ENCODE measurements around the gene FBXO21.
"Not testable (repeated sequence)": the region's sequence is repeated elsewhere in the genome, so short reads cannot be mapped to it uniquely, and the experiment has no call there.

Gene FBXO21

DNA sequence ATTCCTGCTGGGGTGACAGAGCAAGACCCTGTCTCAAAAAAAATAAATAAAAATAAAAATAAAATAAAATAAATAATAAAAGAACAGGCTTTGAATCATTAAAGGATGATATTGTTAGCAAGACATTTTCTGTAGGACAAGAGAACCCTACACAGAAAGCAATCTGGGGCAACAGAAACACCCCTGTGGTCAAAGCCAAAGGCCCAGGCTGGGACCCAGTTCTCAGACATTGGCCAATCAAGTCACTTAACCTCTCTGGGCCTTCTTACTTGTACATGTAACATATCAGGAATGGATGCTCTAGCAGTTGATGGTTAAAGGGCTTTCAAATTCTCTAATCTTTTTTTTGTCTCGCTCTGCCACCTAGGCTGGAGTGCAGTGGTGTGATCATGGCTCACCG, 55.5 kb downstream of the FBXO21 start:
- no peak for DNase-seq

DNA sequence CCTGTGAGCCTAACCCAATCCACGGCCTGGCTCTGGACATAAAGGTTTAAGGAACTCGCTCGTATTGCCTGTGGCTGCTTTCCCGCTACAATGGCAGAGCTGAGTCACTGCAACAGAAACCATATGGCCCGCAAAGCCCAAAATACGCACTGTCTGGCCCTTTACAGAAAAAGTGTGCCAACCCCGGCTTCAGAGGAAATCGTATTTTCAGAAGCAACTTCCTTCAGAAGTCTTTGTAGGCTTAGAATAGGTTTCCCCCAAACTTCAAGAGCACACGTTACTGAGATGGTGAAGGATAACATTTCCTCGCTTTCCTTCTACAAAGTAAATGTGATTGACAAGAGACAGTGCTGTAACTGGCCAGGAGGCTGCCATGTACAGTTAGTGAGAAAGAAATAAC, 56.2 kb downstream of the FBXO21 start:
- peak; percentile 81 for DNase-seq

DNA sequence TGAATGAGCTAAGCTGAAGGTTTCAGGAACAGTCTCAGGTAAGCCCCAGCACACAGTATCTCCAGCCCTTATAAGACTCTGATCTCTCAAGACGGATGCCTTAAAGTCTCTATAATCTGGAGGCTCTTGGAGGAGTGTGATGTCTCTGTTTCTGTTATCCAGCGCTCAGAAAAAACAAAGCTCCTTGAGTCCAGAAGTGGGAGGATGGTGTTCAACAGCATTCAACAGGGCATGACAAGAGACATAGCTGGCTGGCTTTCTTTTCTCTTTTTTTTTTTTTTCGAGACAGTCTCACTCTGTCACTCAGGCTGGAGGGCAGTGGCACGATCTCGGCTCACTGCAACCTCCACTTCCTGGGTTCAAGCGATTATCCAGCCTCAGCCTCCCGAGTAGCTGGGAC, 59.5 kb downstream of the FBXO21 start:
- no peak for DNase-seq

DNA sequence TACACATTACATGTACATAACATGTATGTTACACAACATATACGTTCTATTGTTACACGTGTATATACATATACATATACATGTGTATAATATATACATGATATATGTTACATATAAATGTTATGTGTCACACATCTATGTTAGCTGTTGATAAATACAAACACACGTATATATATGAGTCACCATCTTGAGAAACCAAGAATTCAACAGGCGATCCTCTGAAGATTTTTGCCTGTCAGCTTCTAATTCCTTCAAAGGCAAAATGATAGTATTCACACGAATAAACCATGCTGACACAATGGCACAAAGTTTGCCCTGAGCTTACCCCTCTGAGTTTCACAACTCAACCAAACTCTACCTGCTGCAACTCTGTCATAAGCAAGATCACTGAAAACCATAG, 60.9 kb downstream of the FBXO21 start:
- no peak for DNase-seq

DNA sequence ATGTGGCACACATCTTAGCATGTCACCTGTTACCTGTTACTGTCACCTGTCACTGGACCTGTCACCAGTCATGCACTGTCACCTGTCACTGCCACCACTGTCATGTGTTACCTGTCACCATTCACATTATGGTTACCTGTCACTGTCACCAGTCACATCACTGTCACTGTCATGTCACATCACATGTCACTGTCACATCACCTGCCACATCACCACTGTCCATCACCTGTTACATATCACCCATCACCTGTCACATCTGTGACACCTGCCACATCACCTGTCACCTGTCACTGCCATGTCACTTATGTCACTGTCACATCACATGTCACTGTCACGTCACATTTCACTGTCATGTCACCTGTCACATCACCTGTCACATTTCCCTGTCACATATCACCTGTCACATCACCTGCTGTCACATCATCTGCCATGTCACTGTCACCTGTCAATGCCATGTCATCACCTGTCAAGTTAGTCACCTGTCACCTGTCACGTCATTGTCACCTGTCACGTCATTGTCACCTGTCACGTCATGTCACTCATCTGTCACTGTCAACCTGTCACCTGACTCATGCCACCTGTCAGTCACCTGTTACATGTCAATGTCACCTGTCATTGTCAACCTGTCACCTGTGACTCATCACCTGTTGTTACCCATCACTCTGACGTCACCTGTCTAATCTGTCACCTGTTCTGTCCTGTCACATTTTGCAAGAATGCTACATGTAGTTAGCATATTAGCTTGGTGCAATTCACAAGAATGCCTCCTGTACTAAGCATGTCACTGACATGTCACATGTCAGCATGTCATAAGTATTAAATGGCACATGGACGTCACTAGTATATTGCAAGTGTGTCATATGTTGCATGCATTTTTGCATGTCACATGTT, 62.1 kb downstream of the FBXO21 start:
- DNase-seq = no peak

DNA sequence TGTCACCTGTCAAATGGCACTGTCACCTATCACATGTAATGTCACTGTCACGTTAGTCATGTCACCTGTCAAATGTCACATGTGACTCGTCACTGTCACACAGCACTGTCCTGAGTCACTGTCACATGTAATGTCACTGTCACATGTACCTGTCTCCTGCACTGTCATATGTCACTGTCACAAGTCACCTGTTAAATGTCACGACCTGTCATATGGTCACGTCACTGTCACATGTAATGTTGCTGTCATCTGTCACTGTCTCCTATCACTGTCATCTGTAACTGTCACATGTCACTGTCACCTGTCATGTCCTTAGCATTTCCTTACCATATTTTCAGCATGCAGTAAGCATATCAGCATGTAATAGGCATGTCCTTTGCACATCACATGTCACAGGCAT, 63.9 kb downstream of the FBXO21 start:
- no peak for DNase-seq

DNA sequence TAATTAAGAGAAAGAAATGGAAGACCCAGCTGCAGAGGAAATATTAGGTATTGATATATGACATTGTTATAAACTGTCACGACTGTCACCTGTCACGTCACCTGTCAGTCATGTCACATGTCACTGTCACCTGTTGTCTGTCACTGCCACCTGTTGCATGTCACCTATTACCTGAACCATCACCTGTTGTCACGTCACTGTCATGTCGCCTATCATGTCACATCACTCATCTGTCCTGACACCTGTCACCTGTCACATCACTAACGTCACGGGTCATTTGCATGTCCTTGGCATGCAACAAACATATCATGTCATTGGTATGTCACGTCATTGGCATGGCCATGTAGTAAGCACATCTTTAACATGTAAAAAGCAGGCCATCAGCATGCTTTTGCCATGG, 64.5 kb downstream of the FBXO21 start:
- DNase-seq = no peak

DNA sequence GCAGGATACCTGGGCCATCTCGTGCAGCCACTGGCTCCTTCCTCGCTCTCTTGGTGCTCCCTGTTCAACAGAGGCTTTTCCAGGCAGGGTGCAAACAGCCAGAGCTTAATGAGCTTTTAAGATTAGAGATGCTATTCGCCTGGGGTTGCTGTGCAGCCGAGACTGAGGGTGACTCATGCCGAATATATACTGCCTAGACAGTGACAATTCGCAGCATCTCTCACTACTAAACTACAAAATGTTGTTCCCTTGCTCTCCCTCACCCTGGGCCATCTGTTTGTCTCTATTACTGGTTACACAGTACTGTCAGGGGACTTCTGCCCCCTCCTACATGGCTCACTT, 65.0 kb downstream of the FBXO21 start:
- DNase-seq = no peak

DNA sequence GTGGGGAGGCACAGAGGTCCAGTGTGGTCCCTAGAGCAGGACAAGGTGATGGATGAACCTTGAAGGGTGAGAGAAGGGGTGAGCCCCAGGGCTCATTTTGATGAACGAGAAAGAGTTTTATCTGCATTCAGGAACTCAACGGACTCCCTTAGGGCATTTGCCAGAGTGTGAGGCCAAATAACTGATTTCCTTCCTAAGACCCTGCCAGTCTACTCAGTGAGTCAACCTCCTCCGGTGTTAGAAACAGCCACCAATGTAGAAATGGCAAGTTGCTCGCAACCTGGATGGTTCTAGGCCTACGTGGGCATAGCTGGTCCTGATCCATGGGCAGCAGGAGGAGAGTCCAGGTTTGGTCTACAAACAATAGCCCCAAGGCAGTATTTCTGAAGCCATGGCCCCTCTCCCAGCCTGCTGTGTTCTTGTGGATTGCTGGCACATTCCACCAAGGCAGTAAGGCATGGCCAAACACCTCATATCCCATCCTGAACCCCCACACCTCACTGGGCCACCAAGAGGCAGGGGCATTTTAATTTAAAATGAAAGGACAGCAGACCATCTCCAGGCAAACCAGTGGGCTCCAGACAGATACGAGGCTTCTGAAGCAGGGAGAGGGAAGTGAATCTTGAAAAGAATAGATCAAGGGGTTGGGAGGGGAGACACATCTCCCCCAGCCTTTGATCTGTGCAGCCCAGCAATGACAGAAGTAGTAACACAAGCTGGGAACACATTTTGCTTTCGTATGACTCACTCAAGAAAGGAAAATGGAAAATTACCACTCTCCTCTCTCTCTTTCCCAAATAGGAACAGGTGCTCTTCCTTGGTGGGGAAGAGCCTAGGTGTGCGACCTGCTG, 65.6 kb downstream of the FBXO21 start:
- DNase-seq = no peak

DNA sequence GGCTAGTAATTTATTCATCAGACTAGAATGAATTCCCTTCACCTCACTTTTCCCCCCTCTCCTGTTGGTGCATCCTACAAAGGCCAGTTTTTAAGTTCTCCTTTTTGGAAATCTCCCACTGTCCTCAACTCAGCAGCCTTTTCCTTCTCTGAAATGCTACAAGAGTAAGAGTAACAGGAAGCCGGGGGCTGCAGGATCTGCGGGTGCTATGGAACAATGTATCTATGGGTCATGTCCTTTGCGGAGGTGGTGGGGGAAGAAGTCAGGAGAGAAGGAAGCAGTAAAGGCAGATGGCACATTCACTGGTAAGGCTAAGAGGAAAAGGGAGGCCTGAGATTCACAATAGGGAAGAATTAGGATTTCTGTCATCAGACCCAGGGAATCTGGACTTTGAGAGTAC, 68.8 kb downstream of the FBXO21 start:
- DNase-seq = no peak

DNA sequence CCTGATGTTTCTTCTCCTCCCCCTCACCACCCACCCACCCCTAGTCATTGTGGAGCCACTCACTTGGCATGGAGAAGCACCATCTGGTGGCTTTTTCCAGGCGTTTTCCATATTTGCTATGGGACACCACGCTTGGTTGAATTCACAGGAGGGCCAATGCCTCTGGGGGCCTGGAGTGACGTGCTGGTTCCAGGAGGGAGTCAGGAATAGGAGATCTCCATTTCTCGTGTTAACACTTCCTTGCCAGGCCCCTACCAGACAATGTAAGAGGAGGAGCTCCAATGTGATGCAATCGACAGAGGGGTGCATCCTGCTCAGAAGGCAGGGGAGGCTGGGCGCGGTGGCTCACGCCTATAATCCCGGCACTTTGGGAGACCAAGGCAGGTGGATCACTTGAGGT, 69.5 kb downstream of the FBXO21 start:
- no peak for DNase-seq

DNA sequence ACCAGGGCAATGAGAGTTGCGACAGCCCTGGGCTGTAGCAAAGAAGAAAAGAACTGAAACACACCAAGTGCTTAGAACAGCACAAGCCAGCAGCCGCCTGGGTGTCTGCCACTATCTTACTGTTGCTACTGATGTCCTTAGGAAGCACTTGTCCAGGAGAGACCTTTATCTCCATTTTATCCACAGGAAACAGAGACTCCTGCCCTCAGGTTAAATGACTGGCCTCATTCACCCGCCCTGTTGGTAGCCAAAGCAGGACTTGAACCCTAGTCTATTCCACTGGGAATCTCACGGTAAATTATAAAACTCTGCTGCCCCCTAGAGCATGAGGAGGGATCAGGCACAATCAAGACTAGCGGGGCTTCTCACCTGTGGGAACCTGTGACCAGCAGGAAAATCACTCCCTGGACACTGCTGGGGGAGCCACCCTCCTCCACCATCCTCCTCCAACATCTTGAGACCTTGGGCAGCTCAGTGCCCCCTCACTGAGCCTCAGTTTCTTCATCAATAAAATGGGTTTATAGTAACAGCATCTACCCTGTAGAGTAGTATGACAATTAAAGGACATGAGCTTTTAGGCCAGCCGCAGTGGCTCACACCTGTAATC, 70.6 kb downstream of the FBXO21 start:
- DNase-seq = peak; percentile 70

DNA sequence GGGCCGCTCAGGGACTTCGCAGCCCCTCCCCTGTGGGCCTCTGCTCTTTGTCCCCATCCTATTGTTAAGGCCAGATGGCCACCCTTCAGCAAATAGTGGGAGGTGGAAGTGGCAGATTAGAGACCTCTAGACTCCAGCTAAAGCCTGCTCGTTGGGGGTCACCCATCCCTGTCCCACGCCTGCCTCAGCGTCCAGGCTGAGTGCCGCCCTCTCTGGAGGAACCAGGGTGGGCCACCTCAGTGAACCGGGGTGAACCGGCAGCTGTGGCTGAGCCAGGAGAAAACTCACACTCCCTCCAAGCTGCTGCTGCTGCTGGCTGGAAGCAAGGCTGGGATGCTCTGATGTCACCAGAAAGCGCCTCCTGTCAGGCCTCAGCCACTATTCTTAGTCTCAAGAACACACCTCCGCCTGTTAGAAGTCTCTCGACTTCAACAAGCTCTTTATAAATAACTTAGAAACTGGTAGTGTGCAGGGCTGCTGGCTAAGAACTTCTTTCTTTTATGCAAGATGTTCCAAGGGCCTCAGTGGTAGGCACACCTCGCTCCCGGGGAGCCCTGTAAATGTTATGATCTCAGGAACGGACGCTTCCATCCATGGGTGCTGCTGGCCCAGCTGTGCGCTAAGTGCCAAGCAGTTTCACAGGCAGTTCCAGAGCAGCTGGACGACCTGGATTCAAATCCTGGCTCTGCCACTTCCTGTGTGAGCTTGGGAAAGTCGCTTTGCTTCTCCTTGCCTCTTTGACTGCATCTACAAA, 71.3 kb downstream of the FBXO21 start:
- DNase-seq = no peak

DNA sequence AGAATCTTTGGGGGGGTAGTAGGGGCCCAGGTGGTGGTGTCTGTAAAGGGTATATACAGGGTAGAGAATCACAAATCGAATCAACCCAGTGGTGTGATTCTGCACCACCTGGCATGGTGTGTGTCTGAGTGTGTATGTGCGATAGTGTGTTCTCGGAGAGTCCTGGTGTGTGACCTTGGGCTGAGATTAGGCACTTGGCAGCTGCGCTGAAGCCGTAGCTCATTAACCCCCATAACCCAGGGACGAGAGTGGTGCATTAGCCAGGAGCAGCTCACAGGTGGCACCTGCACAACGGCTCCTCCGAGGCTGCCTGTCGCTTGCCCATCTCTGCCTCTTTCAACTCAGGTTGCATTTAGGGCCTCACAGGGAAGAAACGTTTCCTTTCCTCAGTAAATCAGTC, 75.5 kb downstream of the FBXO21 start:
- DNase-seq = no peak

DNA sequence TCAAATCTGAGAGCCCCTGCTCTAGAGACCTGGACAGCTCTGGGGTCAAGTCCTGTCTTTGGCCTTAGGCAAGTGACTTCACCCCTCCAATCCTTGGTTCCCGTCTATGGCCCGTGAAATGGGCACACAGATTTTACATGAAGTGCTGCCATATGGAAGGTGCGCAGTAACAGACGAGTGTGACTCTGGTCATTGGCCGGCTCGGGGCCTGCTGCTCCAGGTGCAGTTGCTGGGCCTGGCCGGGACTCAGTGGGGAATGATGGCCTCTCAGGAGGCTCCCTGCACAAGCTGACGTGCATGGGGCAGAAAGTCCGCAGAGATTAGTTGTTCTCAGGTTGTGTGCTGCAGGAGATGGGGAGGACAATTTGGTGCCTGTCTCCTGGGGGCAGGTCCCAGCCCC, 77.0 kb downstream of the FBXO21 start:
- no peak for DNase-seq

DNA sequence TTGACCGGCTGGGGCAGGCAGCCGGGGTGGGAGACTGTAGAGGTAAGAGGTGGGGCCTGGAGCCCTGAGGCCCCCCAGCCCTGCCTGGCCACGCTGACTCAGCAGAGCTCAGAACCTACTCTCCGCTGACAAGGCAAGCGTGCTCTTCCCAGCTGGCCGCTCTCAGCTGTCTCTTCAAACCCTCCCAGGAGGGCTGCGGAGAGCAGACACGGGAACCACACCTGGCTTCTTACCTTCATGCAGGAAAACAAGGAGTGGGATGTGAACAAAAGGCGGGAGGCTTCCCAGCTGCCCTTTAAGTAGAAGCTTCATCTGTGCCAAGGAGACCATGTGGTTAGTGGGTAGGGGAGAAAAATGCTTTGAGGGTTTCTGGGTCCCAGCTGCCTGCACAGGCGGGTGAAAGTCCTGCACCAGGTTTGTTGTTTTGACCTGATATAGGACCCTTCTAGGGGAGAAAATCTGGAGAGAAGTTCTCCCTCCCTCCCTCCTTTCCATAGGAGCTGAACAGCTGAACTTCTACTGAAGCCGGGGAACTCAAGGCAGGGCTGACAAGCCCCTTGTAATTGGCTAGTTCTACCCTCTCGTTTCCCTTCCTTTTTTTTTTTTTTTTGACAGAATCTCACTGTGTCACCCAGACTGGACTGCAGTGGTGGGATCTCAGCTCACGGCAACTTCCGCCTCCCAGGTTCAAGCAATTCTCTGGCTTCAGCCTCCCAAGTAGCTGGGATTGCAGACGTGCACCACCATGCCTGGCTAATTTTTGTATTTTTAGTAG, 78.3 kb downstream of the FBXO21 start:
- peak; percentile 38 for DNase-seq

DNA sequence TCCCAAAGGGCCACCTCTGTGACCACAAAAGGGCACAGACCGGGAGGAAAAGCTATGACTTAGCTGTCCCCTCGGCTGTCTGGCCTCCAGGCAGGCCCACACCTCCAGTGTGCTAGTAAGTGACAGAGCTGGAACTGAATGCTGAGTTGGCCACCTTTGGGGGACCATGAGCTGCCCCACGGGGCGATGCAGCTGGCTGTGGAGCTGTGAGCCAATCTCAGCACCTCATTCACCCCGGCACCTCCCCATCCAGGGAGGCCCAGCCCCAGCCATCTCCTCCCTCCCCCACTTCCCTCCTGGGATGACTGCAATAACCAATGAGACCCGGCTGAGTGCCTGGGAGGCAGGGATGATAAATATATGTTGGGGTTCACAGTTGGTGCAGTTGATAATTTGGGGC, 78.9 kb downstream of the FBXO21 start:
- DNase-seq = peak; percentile 27

DNA sequence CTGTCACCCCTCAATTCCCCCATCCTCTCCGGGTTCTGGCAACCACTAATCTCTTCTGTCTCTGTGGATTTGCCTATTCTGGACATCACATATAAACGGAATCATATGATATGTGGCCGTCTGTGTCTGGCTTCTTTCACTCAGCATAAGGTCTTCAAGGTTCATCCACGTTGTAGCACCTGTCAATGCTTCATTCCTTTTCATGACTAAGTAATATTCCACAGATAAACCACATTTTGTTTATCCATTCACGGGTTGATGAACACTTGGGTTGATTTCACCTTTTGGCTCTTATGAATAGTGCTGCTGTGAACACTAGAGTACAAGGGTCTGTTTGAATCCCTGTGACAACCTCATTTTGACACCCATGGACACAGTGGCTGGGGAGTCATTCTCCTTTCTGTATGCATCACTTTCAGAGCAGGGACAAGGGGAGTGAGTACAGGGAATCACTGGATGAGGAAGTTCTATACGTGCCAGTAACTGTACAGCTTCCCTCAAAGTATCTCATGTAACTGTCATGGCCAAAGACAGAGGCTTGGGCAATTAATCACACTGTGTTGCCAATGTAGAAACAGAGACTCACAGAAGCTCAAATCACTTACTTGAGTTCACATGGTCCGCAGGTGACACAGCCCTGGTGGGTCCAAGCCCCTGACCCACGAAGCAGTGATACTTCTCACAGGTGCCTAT, 80.2 kb downstream of the FBXO21 start:
- no peak for DNase-seq

DNA sequence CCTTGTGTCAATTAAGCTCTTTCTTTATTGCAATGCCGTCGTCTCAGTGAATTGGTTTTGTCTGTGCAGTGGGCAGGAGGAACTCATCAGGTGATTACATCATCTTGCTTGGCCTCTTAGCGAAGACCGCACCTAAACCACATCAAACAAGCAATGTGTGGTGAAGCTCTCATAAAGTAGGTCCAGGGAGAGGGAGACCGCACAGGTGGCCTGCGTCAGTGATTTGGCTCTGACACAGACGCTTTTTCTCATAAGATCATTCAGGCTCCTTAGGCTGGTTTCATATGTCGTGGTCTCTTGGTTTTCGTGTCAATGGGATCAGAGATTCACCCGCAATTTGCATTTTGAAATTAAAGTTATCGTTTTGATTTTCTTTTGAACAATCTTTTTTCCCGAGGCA, 84.4 kb downstream of the FBXO21 start:
- no peak for DNase-seq

DNA sequence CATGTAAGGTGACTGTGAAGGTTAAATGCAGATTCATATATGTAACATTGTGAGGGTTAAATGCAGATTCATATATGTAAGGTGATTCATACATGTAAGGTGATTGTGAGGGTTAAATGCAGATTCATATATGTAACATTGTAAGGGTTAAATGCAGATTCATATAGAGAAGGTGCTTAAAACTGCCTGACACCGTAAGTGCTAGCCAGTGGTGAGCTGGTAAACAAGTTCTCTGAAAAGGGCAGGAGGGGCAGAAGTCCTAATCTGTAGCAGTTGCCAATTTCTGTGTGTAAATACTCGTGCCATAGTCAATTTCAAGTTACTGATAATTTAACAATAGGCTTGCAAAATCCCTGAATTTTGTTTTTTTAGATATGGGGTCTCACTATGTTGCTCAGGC, 86.3 kb downstream of the FBXO21 start:
- DNase-seq = not testable (repeated sequence)

DNA sequence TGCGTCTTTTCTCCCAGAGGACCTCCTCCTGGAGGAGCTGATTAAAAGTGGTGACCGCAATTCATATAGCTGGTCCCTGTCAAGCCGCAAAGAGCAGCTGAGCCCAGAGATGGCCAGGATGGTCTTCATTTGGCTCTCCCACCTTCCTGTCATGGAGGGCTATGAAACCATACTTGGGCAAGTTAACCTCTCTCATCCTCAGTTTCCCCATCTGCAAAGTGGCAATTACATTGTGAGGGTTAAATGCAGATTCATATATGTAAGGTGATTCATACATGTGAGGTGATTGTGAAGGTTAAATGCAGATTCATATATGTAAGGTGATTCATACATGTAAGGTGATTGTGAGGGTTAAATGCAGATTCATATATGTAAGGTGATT, 87.5 kb downstream of the FBXO21 start:
- no peak for DNase-seq

Data from hematopoietic multipotent progenitor cell treated with erythropoietin and hydrocortisone succinate and interleukin-3 and kit ligand, for 4 days (in vitro differentiated cells).